ENCODE results near the gene SARS2. TPM values are rescaled to one million over a fixed set of nuclear protein-coding genes. Genes with fewer than 3 reads are reported as not detected.
"Not testable (repeated sequence)": the region's sequence is repeated elsewhere in the genome, so short reads cannot be mapped to it uniquely, and the experiment has no call there.

SARS2 gene
- polyA plus RNA-seq, 4 donors = 31.4 to 64.3 (median 41.1) TPM

DNA sequence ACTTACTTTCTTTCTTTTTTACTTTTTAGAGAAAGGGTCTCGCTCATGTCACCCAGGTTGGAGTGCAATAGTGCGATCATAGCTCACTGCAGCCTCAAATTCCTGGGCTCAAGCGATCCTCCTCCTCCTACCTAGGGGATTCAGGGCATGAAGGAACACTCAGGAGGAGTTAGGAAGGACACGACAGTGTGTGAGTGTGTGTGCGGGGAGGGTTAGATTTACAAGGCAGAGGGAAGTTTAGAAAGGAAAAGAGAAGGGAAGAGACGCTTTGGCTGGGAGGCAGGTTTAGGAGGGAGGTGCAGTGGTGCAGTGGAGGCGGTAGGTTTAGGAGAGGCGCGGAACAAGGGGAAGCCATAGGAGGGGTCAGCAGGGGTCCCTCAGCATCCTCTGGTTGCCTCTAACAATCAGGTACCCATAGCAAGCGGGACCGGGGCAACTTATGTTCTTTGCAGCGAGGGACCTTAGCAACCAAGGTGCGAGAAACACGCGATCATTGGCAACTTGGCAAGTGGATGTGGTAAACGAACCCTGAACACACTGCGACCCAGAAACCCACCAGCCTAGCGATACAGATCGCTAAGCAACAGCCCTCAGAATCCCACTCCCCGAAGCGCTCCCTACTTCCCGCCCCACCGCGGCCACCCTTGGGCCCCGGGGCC lies 31.6 kb downstream of the SARS2 start:
- no peak for DNase-seq (ENCODE audit: low read depth in 4 of 4, low spot score in 3 of 4)

DNA sequence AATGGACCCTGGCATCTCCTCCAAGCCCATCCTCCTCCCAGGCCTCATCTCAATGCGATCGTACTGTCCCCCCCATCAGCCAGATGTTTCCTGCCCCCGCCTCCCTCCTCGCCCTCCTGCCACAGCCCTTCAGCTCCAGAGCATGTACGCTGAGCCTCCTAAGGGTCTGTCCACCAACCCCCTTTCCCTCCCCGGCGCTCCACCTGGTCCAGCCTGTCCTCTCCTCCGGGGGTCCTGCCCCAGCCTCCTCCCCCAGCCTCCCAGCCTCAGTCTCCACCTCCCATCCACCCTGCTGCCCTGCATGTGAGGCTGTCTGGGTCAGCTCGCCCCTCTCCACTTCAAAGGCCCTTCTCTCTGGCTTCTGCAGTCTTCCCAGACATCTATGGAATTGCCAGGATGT lies 35.6 kb downstream of the SARS2 start:
- DNase-seq (ENCODE audit: low read depth in 4 of 4, low spot score in 3 of 4) = no peak

DNA sequence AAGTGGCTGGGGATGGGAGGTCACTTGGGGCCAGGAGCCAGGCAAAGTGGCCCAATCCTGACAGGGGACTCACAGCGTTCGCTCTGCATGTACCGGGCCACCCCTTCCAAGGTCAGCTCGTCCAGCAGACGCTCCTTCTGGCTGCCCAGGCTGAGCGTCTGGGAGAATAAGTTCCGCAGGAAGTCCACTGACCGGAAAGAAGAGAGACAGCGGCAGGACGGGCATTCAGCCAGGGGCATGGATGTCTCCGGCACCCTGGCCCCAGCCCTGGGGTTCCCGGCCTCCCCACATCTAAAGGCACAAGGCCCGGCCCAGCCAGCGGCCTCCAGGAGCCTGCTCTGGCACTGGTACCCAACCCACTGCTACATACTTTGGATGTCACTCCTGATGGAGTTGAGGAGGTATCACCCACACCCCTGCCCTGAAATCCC lies 37.2 kb downstream of the SARS2 start:
- no peak for DNase-seq (ENCODE audit: low read depth in 4 of 4, low spot score in 3 of 4)

DNA sequence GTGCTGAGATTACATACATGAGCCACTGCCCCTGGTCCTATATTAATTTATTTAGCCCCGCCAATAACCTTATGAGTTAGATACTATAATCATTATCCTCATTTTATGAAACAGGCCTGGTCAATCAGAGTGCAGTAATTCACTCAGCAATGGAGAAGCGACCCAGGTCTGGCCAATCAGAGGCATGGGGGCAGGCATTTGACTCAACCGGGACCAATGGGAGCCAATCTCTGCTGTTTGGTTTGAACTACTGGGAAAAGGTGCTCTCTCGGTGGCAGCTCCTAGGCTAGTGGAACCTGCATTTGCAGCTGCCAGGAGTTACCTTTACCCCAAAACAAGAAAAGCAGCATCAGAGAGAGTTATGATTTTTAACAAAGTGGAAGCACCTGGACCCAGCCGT lies 37.7 kb downstream of the SARS2 start:
- no peak for DNase-seq (ENCODE audit: low read depth in 4 of 4, low spot score in 3 of 4)

DNA sequence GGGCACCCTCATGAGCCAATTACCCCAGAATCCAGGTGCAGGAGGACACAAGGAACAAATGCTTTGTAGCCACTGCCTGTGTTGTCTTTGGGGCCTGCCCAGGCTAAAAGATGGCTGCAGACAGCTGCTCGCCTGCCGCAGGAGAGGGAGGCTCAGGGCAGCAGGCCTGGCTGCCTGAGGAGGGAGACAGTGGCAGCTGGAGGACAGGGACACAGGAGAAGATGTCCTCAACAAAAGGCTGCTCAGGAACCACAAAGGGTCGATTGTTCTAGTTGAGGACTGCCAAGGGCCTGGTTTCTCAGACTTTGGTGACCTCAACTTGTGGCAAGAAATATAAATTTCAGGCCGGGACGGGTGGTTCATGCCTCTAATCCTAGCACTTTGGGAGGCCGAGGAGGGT lies 38.8 kb downstream of the SARS2 start:
- no peak for DNase-seq (ENCODE audit: low read depth in 4 of 4, low spot score in 3 of 4)

DNA sequence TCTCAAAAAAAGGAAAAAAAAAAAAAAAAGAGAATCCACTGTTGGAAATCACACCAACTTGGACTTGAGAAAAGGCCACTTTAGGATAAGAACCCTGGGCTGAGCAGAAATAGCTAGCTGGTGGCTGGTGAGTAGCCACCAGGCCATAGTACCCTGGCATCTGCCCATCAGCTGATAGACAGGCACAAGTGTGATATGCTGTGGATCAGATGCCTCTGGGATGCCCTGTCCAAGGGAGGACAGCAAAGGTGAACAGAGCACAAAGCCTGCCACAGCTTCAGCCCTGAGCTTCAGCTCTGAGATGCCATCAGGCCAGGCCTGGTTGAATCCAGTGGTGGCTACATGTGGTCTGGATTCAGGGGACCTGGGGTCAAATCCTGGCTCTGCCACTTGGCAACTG lies 39.9 kb downstream of the SARS2 start:
- DNase-seq (ENCODE audit: low read depth in 4 of 4, low spot score in 3 of 4) = no peak

DNA sequence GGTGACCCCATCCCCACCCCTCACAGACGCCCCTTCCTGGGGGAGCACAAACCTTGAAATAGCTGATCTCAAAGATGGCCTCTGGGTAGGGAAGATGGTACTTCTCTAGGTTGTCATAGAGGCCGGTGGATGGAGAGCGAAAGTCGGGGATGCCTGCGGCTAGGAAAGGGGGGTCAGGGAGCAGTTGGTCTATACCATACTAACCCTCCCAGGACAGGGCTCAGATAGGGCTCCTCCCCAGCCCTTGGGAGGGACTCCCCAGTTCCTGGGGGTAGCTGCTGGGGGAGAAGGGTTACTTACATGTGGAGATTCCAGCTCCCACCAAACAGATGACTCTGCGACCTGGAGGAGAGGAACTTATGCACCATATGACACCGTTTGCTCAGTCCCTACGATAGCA lies 40.8 kb downstream of the SARS2 start:
- DNase-seq (ENCODE audit: low read depth in 4 of 4, low spot score in 3 of 4) = no peak

DNA sequence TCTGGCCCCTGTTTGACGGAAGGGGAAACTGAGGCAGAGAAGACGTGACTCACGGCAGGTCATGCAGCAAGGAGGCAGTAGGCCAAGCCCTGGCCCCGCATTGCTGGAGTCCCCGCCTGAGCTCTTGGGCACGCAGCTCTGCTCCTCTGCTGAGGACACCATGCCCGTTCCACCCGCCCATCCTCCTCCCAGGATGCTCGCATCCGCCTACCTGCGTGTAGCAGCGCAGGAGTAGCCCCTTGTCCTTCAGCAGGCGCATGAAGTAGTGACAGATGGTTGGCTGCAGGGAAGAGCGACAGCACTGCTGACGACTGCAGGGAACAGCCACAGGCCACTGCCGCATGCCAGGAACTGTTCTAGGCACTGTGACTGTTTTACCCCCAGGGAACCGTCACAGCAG lies 41.7 kb downstream of the SARS2 start:
- DNase-seq (ENCODE audit: low read depth in 4 of 4, low spot score in 3 of 4) = no peak

DNA sequence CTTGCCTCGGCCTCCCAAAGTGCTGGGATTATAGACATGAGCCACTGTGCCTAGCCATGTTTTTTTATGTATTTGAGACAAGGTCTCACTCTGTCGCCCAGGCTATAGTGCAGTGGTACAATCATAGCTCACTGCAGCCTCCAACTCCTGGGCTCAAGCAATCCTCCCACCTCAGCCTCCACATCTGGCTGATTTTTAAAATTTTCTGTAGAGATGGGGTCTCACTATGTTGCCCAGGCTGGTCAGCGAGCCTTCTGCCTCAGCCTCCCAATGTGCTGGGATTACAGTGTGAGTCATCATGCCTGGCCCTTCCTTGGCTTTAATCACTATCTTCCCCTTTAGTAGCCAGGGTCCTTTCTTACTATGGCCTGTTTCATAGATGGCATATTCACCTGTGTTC lies 45.9 kb downstream of the SARS2 start:
- not testable (repeated sequence) for DNase-seq (ENCODE audit: low read depth in 4 of 4, low spot score in 3 of 4)

DNA sequence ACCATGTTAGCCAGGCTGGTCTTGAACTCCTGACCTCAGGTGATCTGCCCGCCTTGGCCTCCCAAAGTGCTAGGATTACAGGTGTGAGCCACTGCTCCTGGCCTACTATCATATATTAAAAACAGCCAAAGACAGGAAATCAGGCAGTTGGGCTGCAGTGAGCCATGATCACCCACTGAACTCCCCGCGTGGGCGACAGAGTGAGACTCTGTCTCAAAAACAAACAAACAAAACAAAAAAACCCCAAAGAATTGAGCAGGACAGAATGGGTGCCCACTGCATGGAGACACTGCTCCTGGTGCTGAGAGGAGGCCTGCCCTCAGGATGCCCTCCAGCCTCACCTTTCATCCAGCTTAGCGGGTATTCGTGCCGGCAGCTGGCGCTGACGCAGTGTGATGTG lies 47.3 kb downstream of the SARS2 start:
- no peak for DNase-seq (ENCODE audit: low read depth in 4 of 4, low spot score in 3 of 4)

DNA sequence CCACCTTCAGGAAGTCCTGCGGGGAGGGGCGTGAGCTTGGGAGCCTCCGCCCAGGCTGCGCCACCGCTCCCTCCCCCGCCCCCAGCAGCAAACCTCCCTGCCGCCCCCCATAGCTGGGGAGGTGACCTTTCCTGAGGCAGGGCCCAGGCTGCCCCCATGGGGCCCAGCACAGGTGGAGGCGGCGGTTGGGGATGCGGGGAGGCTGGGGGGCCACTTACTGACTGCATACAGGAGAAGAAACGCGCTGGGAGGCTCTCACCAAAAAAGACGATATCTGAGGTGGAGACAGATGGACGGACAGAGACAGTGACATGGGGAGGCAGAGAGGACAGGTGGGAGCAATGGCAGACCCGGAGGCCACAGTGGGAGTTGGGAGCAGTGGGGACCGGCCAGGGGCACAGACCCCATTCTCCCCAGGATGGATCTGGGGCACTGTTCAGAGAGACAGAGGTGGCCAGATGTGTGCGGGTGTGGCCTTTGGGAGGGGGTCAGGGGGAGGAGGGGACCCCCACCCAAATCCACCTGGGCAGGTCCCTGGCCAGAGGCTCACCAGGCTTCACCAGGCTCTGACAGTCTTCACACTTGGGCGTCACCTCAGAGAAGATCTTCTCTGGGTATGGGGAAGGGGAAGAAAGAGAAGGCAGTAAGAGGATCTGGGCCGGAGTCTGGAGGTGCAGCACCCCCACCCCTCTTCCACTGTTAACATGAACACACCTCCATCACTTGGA lies 49.5 kb downstream of the SARS2 start:
- DNase-seq (ENCODE audit: low read depth in 4 of 4, low spot score in 3 of 4) = no peak

DNA sequence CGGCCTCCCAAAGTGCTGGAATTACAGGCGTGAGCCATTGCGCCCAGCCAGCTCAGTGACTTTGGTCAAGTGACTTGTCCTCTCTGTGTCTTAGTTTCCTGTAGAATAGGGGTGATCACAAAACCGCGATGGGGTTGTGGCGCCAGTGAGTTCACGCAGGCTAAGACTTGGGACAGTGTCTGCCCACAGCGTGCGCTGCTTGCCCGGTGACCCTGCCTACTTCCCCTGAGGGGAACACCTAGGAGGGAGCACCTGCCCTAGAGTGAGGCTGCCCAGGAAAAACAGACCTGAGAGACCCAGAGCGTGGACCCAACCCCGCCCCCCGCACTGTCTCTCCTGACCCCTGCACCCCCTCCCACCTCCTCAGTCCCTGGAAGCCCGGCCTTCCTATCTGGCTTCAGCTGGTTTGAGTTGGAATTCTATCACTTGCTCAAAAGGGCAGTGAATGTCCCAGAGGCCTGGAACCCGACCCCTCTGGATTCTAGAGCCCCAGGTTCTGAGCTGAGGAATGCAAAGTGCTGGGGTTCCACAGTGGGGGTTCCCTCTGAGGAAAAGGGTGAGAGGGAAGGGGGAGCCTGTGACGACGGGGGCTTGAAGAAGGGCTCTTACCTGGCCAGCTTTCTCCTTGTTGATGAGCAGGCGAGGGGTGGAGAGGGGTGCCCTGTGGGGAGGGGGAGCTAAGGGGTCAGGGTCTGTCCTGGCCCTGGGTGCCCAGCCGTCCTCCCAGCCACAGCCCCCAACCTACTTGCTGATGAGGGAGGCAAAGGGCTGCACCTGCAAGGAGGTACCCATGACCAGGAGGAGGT lies 50.3 kb downstream of the SARS2 start:
- DNase-seq (ENCODE audit: low read depth in 4 of 4, low spot score in 3 of 4) = no peak

DNA sequence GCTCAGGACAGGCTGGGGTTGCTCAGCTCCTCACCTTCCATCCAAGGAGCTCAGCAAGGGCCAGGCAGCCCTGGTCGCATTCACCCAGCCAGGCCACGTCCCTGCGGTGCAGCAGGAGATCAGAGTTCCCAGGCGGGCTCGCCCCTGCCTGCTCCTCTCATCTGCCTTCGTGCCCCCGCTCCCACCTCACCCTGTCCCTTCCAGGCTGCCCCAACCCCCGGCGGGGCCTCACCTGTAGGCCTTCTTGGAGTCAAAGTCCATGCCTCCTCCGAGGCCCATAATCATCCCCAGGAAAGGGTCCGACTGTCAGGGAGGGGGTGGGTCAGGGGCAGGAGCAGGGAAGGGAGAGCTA lies 51.2 kb downstream of the SARS2 start:
- DNase-seq (ENCODE audit: low read depth in 4 of 4, low spot score in 3 of 4) = no peak

DNA sequence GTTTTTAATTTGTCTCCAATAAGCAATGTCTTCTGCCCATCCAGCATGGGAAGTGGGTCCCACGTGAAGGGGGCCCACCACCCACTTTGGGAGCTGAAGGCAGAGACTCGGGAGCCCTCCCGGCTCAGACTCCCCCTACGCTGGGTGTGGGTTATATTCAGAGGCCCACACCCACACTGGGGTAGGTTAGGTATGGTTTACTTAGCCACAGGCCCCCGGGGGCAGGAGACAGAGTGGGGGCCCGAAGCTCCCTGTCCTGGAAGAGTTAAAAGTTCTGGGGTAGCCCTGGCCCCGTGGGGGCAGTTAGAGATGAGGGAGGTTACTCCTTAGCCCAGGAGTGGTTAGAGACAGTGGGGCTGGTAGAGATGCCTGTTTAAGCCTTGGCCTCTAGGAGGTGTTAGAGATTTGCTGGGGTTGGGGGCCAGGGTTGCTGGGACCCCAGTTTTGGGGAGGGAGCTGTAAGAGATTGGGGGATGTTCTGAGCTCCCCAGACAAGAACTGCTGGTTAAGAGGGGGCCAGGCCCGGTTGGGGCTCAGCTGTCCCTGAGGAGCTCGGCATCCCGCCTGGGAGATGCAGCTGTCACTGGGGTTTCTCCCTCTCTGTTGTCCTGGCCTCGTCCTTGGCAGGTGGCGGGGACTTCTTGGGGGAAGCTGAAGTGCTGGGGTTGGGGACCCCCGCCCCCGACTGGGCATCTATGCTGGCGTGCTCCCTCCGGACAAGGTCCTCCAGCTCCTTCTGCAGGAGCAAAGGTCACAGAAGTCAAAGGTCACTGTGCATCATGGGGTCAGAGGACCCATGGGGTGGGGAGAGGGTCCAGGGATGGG lies 51.8 kb downstream of the SARS2 start:
- DNase-seq (ENCODE audit: low read depth in 4 of 4, low spot score in 3 of 4) = no peak

DNA sequence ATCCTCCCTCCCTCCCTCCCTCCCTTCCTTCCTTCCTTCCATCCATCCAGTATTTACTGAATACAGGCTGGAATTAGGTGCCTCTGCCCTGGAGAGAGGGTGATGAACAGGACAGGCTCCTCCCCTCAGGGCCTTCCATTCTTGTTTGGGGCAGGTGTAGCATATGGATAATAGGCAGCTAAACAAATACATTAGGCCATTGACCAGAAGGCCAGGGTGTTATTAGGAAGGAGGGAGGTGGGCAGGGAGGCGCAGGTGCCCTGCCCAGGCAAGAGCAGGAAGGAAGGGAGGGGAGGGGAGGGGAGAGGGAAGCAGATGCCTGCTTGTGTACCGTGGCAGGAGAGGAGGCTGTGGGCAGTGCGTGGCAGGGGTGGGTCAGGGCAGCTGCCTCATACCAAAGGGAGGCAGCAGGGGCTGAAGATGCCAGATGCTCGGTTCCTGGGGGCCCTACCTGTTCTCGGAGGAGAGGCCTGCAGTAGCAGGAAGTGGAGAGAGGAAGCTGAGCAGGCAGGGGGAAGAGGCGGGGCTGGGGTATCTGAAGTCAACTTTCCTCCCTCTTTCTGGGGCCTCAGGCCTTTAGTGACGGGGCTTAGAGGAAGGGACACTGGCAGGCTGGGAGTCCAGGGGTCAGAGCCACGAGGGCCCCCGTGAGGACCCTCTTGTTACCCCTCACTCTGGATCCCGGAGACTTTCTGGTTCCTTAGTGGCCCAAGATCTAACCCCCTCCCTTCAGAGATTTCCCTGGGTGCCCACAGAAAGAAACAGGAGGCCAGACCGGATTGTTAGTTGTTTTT lies 52.6 kb downstream of the SARS2 start, which contains the start of gene RINL:
RINL (minus strand) TSS at position 495 of the 794 bp plus-strand sequence. CDS start 1,533 bp downstream, outside the sequence.
- no peak for DNase-seq (ENCODE audit: low read depth in 4 of 4, low spot score in 3 of 4)

DNA sequence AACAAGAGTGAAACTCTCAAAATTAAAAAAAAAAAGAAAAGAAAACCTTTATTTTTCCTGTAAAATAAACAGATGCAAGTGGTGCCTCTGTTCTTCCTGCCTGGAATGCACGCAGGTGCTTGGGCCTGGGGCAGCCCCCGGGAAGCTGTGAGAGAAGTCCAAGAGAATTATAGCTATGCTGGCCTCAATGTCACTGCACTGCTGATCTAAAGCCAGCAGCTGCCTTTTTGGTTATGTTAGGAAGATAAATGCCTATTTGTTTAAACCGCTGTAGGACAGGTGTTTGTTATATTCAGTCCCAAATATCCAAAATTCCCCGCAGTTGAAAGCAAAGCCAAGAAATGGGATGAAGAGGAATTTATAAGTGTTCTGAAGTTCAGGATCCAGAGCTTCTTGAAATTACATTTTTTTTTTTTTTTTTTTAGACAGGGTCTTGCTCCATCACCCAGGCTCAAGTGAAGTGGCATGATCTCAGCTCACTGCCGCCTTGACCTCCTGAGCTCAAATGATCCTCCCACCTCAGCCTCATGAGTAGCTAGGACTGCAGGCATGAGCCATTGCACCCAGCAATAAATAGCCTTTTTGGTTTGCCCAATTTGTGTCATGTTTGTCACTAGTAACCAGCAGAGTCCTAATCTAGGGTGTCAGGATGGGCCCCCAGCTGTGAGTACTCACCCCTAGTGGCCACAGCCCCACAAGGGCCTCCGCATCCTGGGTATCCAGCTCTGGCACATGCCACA lies 54.7 kb downstream of the SARS2 start:
- DNase-seq (ENCODE audit: low read depth in 4 of 4, low spot score in 3 of 4) = no peak

DNA sequence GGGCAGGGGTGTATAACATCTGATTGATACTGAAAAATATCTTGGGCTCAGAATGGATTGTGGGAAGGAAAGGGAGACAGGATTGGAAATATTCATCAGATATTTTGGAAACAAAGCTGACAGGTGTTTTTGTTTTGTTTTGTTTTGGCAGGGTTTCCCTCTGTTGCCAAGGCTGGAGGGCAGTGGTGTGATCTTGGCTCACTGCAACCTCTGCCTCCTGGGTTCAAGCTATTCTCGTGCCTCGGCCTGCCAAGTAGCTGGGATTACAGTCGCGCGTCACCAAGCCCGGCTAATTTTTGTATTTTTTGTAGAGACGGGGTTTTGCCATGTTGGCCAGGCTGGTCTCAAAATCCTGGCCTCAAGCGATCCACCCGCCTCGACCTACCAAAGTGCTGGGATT lies 57.2 kb downstream of the SARS2 start:
- DNase-seq (ENCODE audit: low read depth in 4 of 4, low spot score in 3 of 4) = not testable (repeated sequence)

DNA sequence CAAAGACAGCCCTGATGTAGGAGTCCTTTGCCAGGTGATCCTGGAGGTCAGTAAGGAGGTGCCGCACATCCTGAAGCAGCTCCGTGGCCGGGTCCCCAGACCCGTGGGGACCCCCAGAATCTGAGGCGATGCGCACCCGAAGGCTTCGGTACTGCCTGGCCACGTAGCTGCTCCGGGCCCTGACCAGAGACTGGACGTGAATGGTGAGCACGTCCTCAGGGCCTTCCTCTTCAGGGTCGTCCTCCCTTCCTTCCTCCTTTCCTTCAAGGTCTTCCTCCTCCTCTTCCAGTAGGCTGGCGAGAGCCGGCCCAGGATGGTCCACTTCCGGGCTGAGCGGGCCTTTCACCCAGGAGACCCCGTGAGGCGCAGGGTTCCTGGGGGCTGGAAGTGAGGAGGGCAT lies 60.0 kb downstream of the SARS2 start:
- DNase-seq (ENCODE audit: low read depth in 4 of 4, low spot score in 3 of 4) = no peak

All from left renal pelvis (tissue), 4 donors.